Activated CD4-positive, alpha-beta T cell treated with anti-CD3 and anti-CD28 coated beads for 24 hours (primary cell): ENCODE data around the gene TRPM3.
A peak's percentile ranks its signal among the peaks of the same experiment; 100 is the strongest.

ENCODE experiments used
- DNase-seq, 2 donors: peaks; one replicate each; pipeline ENCODE4 v3.0.0-alpha.2; 2020; ENCODE audit warnings: low read depth in 2 of 2

TRPM3 gene

DNA sequence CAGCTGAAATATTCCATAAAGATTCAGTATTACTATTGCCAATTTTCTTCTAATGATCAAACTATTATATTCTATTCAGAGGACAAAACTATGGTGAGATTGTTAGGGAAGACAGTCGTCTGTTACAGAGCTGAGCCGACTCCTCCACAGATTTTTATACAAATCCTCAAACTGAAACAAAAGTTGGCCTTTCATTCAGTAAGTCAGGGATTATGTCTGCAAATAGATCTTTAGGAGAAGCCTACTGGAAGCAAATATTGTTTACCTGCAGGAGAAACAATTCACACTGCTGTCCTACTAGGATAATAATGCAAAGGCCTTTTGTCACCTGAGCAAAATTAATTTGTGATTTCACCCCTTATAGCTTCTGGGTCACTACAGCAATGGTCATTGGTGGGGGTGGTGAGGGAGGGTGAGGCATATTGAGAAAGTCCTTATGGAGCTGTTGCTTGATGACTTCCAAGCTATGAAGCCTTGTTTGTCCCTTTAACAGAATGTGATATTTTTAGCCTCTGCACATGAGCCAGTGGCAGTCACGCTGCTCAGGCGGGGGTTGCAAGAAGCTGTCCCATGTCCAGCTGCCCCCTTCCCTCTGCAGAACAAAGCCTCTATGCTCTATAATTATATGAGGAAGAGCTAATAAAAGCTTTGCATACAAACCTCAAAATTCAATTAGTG is 506.5 kb downstream of the TRPM3 start:
- no peak for DNase-seq

DNA sequence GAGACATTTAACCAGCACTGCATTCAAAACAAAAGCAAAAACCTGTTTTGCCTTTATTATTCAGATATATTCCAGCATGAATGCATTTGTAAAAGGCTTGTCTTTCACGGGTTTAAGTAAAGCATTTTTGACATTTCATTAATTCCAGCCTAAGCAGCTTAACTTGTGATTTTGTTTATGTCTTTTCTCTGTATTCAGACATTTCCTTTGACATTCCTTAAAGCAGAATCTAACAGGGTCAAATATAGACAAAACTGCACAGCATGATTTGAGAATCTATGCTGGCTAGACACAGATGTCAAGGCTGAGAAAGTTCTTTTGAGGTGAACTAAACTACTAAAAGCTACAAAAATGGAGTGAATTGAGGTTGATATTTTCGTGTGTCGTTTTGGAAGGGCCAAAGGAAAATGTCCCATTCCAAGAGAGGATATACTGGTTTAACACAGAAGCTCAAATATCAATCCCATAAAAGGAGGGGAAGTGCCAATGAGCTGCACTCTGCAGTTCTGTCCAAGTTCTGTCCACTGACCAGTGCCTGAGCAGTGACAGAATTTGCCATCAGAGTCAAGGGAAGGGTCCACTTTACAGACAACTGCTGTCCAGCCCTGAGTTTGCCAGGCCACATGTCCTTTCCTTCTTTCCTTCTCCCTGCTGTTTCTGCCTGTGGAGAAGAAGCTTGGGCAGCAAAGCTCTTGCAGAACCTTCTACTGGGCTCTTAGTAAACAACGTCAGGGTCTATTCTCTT is 508.2 kb downstream of the TRPM3 start:
- DNase-seq, result no peak

DNA sequence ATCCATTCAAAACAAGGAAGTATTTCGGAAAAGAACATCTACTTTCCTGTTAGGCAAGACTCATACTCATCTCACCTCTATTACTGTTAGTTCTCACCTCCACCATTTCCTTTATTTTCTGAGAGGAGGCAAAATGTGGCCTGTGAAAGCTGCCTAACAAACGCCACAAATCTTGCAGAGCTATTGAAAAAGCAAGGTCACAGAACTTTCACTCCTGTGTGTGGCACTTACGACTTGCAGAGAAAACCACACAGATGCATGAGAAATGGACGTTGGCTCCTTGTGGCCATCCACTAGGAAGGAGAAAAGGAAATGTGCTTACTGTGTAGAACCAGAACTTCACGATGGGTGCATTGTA is 511.2 kb downstream of the TRPM3 start:
- no peak for DNase-seq

DNA sequence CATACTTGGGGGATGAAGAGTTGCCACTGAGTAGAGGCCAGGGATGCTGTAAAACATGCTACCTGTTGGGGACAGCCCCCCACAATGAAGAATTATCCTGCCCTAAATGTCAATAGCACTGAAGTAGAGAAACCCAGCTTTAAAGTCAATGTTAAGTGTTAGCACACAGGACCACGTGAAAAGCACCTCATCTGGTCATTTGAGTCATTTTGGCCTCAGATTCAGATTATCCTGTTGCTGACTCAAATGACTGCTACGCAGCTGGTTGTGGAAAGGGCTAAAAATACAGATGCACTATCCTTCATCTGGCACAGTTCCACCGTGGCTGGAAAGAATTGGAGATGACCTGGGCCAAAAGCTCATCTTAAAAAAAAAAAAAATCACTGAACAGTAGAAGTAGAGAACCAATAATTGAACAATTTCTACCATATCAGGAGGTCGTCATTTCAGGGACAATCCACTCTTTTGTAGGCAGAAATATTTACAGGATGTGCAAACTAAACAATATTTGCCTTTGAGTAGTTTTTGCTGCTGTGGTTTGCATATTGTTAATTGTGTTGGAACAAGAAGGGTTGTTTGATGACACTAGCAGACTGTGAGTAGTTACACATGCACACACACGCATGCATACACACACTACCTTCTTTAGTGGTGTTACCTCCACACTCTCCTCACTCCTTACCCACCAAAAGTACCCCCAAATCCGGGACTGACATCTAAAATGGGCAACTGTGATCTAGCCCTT is 511.7 kb downstream of the TRPM3 start:
- no peak for DNase-seq

DNA sequence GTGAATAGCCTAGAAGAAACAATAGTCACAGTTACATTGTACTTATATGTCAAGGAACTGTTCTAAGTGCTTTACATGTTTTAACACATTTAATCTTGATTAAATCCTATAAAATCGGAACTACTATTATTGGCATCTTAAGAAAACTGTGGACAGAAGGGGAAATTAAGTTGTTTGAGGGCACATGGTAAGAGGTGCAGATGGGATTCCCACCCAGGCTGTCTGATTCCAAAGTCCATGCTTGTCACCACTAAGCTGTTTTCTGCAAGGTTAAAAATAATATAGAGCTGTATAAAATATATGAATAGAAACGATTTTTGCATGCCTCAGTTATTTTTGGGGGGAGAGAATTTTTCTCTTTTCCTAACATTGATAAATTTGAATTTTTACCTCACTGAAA is 512.4 kb downstream of the TRPM3 start:
- DNase-seq, result no peak

DNA sequence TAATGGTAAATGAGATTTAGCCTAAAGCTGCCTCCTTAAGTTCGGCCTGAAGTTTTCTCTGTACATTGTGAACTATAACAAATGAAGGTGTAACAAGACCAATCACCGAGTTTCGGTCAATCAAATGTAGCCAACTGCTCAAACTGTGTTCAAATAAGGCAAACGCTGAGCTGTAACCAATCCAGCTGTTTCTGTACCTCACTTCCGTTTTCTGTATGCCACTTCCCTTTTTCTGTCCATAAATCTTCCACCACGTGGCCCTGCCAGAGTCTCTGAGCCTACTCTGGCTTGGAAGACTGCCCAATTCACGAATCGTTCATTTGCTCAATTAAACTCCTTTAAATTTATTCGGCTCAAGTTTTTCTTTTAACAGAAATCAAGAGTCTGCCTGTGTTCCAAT is 513.5 kb downstream of the TRPM3 start:
- no peak for DNase-seq

DNA sequence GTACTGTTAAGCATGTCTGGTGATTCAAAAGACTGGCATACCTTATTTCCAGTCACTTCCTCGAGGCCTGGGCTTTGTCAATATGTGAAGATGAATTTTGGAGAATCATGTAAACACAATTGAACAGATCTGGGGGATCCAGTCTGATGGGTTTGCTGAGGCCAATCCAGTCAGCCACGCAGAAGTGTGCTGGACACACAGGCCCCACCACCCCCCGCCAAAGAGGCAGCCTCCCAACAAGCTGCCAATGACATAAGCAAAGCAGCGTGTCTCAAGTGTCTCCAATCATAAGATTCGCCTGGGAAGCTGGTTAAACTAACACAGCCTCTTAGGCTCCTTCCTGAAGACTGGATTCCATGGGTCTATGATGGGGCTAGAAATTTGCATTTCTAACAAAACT is 514.1 kb downstream of the TRPM3 start:
- DNase-seq, result no peak

DNA sequence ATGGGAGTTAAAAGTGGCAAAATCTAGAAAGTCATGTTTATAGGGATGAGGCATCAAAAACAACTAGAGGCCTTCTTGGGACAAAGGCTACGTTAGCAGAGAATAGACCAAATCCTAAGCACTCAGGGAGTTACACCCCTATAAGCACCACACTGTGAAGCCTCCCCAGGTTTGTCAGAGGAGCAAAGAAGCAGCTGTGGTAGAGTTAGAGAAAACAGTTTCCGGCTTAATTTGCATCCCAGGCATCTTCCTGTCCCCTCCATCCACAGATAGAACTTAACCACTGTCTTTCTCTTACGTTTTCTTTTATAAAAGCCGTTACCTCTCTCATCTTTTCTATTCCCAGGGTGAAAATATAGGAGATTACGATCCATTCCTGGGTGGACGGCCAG is 518.4 kb downstream of the TRPM3 start:
- DNase-seq, result no peak

DNA sequence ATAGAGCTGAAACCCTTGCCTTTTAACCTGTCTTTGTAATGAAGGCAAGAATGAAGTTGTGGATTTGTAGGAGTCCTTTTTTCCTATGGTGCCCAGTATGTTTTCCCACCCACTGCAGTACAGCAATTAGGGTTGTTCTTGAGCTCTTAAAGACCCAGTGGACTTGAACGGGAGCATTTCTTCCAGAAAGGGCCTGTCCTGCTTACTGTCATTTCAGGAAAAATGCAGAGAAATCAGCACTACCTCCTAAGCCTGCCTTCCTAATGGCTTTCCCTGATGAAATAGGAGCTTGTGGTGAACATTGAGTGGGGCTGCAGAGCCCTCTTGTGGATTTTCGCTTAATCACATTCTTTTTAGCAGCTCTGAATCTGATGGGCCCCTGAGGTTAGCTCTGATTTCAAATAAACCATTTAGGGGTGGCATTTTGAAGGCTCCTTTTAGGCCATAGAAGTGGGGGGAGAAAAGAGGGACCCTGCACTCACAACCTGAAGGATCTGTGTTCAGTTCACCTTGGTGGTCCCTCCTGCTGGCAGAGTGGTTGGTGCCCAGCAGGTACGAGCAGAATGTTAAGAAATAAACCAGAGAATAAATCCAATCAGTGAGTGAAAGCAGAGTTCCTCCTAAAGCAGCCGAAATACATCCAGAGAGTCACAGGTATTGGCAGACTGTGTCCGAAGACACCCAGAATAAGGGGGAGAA is 519.0 kb downstream of the TRPM3 start:
- DNase-seq, result peak; percentile 21 to 29

DNA sequence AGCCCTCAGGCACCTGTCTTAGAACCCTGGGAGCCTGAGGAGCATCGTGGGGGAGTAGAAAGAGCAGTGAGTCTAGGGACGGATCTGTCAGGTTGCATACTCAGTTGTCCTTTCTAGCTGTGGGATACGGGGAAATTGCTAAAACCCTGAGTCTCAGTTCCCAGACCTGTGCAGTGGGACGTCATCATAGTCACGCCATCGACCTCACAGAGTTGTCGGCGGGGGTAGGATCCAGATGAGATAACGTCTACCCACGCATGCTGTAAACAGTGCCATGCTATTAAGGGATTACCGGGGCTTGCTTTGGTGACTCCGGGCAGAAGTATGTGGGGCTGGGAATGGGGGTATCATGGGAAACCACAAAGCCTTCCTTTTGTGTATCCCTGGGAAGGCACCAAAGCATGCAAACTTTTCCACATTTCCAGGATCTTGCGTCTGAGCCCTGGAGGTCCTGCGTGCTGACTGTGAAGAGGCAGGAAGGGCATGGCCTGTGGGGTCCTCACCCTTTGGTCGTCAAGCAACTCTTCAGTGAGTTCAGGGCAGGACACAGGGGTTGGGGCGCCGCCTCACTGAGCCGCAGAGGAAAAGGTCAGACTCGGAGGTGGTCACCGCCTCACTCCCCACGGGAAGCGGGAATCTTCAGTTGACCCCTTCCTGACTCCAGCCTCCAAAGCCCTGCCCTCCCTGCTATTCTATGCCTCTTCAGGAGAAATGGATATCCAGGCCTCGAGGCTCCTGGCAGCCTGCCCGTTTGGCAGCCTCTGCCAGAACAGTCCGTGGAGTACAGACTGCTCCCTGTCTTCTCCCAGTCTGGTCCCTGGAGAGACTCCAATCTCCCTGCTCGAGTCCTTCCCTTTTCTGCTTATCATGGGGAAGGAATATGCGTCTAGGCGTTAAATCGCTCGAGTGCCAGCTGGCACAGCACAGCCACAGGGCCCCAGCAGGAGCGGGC is 520.1 kb downstream of the TRPM3 start:
- no peak for DNase-seq

DNA sequence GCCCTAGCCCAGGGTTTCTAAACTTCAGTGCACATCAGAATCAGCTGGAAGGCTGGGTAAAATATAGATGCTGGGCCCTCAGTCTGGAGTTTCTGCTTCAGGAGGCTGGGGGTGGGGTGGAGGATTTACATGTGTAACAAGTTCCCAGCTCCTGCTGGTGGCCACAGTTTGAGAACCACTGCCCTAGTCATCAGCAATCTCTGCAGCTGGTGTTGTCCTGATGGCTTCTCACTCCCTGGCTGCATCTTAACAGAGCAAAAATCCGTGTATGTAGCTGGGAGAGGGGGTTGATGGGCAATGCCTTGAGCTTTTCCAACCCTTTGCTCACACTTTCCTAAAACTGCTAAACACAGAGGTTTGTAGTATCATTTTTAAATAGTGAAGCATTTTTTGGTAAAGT is 520.9 kb downstream of the TRPM3 start:
- DNase-seq, result no peak

DNA sequence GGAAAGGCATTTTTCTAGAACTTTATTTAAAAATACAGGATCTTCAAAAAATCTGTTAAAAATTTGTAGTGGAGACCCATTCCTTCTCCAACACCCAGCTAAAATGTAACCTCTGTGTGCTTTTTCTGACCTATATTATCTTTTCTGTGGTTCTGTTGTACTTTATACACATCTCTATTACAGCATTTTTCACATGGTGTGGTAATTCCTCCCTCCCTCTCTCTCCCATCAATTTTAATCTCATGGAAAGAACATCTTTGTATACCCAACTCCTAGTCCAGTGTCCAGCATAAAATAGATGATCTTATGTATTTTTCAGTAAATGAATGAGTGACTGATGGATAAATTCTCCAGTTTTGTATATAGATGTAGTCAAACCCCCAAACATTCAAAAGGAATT is 523.5 kb downstream of the TRPM3 start:
- no peak for DNase-seq

DNA sequence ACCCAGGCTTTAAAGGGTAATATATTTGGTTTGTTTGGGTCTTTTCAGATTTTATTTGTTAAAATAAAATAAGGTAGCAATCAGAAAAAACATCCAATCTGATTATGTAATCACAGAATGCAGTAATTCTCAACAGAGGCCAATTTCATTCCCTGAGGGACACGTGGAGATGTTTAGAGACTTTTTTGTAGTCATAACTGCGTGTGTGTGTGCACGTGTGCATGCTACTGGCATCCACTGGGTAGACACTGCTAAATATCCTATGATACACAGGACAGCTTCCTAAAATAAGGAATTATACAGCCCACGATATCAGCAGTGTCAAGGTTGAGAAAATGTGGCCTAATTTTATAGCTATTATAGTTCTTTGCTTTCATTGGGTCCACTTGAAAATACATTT is 526.2 kb downstream of the TRPM3 start:
- DNase-seq, result no peak

DNA sequence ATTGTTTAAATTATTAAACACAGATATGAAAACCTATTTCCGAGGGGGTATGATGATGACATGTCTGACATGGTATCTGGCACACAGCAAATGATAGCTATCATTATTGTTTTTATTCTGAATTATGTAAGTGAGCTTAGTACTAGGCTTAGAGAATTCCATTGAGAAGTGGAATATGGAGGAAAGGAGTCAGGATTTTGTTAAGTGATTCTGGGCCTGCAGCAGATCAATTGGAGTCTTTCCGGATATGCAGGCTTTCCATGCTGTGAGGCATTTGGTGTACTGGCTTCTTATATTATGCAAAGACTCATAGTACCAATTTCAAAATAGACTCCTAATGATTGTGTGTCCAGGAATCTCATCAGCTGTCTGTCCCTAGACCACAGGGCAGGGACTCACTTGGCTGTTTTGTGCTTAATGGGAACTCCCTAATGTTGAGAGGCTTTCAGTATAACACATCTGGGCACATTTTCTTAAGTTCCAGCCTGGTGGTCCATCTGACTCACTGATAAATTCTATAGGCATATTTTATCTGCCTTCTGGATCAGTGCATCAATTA is 527.0 kb downstream of the TRPM3 start:
- no peak for DNase-seq

DNA sequence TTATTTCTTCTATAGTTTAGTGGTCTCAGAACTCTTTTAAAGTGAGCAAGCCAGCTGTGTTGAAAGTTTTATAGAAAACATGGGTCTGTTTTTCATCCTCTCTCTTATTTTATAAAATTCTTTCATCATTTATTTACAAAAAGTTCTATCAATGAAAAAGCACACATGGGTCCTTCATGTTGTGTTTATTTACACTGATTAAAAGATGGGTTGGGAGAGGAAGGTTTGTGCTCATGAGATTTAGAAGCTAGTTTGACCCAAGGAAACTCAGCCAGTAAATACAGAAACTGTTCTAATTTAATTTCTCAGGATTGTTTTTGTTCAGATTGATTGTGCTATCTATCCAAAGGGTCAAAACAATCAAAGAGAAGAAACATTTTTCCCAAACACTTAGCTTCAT is 528.2 kb downstream of the TRPM3 start:
- no peak for DNase-seq

DNA sequence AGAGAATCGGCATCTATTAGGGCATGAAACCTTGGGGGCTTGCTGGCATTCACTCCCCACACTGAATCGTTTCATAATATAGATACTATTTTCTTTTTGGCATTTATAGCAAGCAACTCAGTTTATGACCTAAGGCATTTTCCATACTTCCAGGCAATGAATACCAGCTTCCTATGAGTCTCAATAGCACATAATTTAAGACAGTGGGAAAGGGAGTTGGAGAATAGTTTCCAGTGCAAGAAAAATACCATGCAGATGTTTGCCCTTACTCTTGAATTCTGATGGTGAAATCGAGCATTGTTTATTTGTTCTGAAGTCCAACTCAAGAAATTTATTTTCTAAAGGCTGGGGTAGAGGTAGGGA is 531.1 kb downstream of the TRPM3 start:
- no peak for DNase-seq

DNA sequence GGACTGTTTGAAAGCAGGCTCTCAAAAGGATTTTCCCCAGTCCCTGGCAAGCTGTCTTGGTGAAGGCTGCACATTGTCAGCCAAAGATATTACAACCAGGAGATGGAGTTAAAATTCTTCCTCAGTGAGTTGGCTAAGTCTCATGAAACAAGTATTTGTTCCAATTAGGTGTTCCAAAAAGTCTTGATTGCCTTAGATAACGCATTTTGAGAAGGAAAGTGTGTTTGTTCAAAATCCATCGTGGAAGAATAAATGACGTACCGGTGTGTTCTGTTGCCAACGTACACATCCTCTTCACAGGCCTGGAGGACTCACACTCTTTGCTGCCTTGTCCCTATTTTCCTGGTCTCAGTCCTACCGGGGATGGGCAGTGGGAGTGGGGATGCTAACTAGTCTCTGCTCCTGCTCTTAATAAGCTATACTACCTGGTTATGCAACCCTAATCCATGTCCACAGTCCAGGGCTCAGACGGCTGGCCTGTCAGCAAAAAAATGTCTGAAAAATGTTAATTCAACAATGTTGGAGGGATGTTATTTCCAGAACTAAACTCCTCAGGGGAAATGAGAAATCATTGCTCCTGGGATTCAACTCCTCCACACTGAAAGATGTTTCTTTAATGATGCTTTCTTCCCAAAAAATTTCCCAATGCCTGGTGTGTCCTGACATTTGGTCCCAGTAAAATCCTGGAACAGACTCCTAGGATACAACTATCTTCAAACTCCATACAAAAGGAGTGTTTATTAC is 531.7 kb downstream of the TRPM3 start:
- no peak for DNase-seq

DNA sequence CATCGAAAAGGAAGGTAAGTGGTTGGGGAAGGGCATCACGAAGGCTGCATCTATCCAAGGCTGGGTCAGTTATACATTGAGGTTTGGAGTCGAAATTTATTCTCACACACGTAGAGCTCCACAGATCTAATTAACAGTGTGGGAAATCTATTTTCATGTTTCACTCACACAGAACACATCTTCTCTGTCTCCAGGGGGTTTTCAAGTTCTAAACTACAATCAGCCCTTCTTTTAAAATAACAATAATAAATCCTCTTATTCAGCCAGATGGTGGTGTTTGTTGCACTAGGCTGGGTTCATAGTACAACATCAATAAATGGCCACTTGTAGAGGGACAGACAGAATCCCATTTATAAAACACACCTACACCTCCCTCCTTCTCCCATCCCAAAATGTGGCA is 532.4 kb downstream of the TRPM3 start:
- no peak for DNase-seq

DNA sequence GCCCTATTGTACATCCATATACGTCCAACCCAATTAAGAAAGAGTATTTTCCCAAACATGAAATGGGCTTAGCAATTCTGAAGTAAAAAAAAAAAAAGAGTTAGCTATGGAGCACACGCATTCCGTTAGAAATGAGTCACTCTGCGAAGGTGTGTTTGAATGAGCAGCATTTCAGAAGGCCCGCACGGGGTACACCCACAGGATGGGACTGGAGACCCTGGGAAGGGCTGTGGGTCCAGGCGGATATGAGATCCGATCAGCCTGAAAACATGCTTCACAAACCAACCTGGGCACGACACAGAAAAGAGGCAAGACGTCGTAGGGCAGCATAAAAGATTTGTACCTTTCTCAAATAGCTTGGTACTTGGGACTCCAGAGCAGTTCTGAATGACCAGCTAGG is 533.0 kb downstream of the TRPM3 start:
- no peak for DNase-seq

DNA sequence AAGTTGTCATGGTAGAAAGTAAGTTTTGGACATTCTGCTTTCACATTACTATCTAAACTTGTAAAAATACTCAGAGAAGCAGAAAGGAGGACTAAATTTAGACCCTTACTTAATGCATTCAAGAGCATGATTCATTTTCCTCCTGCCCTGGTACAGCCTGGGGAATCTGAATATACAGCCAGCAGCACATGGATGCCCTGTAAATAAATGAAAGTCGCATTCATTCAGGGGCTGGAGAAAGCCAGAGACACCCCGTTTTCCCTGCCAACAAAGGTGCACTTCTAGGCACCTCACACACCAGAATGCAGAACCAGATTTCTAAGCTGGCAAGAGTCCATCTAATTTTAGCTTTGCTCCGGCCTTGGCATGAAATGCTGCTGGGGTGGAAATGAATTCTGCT is 534.2 kb downstream of the TRPM3 start:
- DNase-seq, result no peak
